Colonic mucosa (tissue), 4 donors: ENCODE results near the gene PLCB4. TPM values are rescaled to one million over a fixed set of nuclear protein-coding genes. Genes with fewer than 3 reads are reported as not detected.

Source experiments
- DNase-seq: peaks from one replicate; pipeline ENCODE4 v3.0.0-alpha.2; 2020
- H3K27ac ChIP-seq: fragments of 200-600 bp; one replicate; pipeline ENCODE4 v1.8.0; 2021
- H3K27me3 ChIP-seq: fragments of 200-600 bp; one replicate; pipeline ENCODE4 v1.8.0; 2021
- H3K36me3 ChIP-seq: fragments of 200-600 bp; one replicate; pipeline ENCODE4 v1.8.0; 2021
- H3K4me1 ChIP-seq: fragments of 200-600 bp; one replicate; pipeline ENCODE4 v1.8.0; 2021; ENCODE audit warnings: mild to moderate bottlenecking
- H3K4me3 ChIP-seq: fragments of 200-600 bp; one replicate; pipeline ENCODE4 v1.8.0; 2021
- H3K9ac ChIP-seq, 2 donors: one replicate each; pipeline ENCODE4 v1.7.0; 2013; ENCODE audit warnings: control low read depth in 2 of 2, low read depth in 2 of 2, low read length in 2 of 2
- H3K9me3 ChIP-seq: fragments of 200-600 bp; one replicate; pipeline ENCODE4 v1.8.0; 2021
- intact Hi-C: fragments of 100-400 bp; cut with DNase I; formaldehyde crosslinking; loops from one replicate; pipeline ENCODE4 v1.14.1; 2022
- total RNA-seq, 2 donors: library from RNA; stranded (reverse); fragmentation: NEBNext Ultra II Directional in 1 of 2; extraction: Animal tissue kit (Norgen Biotek cat#: 25700) in 1 of 2; gene quantifications; one replicate each; pipeline ENCODE4 v1.2.1, GENCODE V29; 2021
- TF ChIP-seq, protein P1 (sequence below): fragments of 200-600 bp; IDR thresholded peaks from one replicate; pipeline ENCODE4 v1.8.0; 2022; ENCODE audit warnings: antibody characterized with exemption, mild to moderate bottlenecking
- donor health status: healthy.
- donor health status: DM: no; HTN: no; CAD: no.
- donor health status: DM: no; HTN: no; CAD: no.

The PLCB4 gene
- total RNA-seq, 2 donors from 2014 or later = 39.4 to 39.5 TPM

DNA sequence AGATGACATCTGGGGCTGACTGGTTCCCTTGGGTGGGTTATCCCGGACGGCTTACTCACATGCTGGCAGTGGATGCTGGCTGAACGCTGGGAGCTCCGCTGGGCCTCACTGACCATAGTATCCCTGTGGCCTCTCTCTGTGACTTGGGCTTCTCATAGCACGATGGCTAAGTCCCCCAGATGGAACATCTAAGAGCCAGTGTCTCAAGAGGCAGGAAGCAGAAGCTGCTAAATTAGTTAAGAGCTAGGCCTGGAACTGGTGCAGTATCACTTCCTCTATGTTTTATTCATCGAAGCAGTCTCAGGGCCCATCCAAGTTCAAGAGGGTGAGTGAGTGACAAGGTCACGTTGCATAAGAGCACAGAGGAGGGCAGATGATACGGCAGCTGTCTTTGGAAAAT is 329.0 kb downstream of the PLCB4 start:
- TF ChIP-seq, protein P1, sequence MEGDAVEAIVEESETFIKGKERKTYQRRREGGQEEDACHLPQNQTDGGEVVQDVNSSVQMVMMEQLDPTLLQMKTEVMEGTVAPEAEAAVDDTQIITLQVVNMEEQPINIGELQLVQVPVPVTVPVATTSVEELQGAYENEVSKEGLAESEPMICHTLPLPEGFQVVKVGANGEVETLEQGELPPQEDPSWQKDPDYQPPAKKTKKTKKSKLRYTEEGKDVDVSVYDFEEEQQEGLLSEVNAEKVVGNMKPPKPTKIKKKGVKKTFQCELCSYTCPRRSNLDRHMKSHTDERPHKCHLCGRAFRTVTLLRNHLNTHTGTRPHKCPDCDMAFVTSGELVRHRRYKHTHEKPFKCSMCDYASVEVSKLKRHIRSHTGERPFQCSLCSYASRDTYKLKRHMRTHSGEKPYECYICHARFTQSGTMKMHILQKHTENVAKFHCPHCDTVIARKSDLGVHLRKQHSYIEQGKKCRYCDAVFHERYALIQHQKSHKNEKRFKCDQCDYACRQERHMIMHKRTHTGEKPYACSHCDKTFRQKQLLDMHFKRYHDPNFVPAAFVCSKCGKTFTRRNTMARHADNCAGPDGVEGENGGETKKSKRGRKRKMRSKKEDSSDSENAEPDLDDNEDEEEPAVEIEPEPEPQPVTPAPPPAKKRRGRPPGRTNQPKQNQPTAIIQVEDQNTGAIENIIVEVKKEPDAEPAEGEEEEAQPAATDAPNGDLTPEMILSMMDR = no peak
- intact Hi-C loops = no loop called here
- Histone ChIP-seq H3K9me3 (no peaks in the 10 kb centered on the region), H3K27ac (no peak overlapping the region), H3K27me3 (no peaks in the 10 kb centered on the region), H3K36me3 (no peaks in the 10 kb centered on the region), H3K4me1 (no peaks in the 10 kb centered on the region), H3K4me3 (no peak overlapping the region), H3K9ac (no peak overlapping the region)
- no peak for DNase-seq

DNA sequence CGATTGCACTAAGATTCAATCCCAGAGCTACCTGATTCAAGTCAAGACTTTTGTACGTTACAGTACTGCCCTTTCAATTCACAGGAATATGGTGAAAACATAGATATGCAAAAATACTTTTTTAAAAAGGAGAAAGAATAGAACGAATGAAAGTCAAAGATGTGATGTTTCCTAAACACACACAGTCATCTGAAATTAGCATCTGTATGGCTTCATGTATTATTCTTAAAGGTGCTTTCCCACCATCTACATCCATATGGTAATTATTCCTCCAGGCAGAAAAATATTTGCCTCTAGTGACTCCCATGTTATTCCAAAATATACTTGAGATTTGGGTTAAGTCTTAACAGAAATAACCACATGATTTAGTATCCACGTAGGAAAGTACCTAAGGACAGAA is 330.0 kb downstream of the PLCB4 start:
- no peak for DNase-seq
- no peaks in the 10 kb centered on the region for H3K9me3 ChIP-seq
- H3K27me3 ChIP-seq = no peaks in the 10 kb centered on the region
- intact Hi-C loops = no loop called here
- H3K27ac ChIP-seq = no peak overlapping the region
- no peaks in the 10 kb centered on the region for H3K4me1 ChIP-seq
- no peak overlapping the region for H3K4me3 ChIP-seq
- no peak overlapping the region for H3K9ac ChIP-seq
- H3K36me3 ChIP-seq = no peaks in the 10 kb centered on the region
- TF ChIP-seq, protein P1 = no peak

DNA sequence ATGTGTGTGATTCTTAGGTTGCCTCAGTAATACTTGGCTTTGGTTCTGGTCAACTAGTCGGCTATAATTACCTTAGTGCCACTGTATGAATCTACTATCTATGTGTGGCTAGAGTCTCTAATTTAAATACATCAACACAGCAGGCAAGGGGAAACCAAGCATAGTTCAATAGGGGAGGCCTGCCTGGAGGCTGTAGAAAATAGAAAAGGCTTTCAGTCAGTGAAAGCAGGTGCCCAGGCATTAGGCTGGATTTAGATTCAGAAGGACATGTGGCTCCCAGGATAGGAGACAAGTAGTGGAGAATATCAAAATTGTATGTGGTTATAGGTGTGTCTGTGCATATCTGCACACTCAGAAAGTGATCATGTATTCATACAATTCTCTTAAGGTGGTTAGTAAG is 330.4 kb downstream of the PLCB4 start:
- Histone ChIP-seq H3K9ac (no peak overlapping the region), H3K27me3 (no peaks in the 10 kb centered on the region), H3K27ac (no peak overlapping the region), H3K9me3 (no peaks in the 10 kb centered on the region), H3K36me3 (no peaks in the 10 kb centered on the region), H3K4me1 (no peaks in the 10 kb centered on the region), H3K4me3 (no peak overlapping the region)
- intact Hi-C loops = no loop called here
- DNase-seq = no peak
- TF ChIP-seq, protein P1 = no peak

DNA sequence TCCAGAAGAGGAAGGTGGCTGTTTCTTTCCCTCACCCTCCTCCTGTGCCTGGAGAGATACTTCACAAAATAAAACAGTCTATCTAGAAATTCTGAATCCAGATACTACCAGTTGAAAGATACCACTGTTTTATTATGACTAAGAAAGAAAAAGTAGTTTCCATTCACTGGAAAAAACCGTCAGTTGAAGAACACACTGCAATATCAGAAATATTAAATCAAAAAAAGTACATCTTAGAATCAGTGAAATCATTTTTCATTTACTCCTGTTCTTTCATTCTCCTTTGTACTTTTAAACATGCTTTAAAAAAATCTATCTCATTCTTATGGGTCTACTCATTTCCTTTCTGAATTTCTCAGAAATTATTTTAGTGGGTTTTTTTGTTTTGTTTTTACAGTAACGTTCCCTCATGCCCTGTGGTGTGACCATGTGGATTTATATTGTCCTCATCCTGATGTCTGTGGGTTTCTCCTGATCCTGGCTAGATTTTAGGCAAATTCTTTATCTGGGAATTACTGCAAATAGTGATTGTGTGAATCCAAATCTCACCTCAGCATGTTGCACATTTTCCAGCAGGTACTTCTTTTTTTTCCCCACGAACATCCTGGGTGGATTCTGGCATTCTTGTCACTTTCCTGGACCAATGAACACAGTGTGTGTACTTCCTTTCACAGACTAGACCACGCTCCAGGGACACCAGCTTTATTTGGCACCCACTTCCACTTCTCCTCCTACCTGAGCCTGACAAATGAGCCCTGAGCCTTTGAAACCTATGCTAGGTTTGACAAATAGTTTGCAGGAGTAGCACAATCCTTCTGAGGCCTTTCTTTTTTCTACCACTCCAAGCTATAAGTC is 331.5 kb downstream of the PLCB4 start:
- Histone ChIP-seq H3K27ac (no peak overlapping the region), H3K4me3 (no peak overlapping the region), H3K27me3 (no peaks in the 10 kb centered on the region), H3K9me3 (no peaks in the 10 kb centered on the region), H3K4me1 (no peaks in the 10 kb centered on the region), H3K36me3 (no peaks in the 10 kb centered on the region), H3K9ac (no peak overlapping the region)
- intact Hi-C loops = no loop called here
- DNase-seq = no peak
- TF ChIP-seq, protein P1 = no peak

DNA sequence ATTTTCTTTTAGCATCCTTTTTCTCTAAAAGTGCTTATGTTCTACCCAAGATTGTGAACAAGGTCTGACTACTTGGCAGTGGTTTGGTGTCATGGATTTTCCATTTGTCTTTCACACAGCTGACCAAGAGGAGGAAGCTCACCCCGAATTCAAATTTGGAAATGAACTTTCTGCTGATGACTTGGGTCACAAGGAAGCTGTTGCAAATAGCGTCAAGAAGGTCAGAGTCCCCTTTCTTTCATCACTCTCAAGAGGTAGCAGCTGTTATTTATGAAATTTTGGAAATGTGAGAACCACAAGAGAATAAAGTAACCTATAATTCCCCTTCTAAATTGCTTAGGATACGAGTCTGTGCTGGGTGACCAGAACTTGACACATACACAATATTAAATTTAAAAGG is 332.5 kb downstream of the PLCB4 start:
- no peak overlapping the region for H3K27ac ChIP-seq
- intact Hi-C loops = no loop called here
- no peaks in the 10 kb centered on the region for H3K9me3 ChIP-seq
- no peak for DNase-seq
- no peak overlapping the region for H3K4me3 ChIP-seq
- no peaks in the 10 kb centered on the region for H3K36me3 ChIP-seq
- no peaks in the 10 kb centered on the region for H3K4me1 ChIP-seq
- no peaks in the 10 kb centered on the region for H3K27me3 ChIP-seq
- TF ChIP-seq, protein P1 = no peak
- no peak overlapping the region for H3K9ac ChIP-seq
